IMR-90 (cell line): ENCODE results near the gene MINDY3. TPM values are rescaled to one million over a fixed set of nuclear protein-coding genes. Genes with fewer than 3 reads are reported as not detected.

ENCODE experiments used
- ATAC-seq: fragments of 200-7000 bp; cut with Tn5 transposase; 2 replicates; pipeline ENCODE4 v1.9.1; 2020; ENCODE audit warnings: low read depth, mild to moderate bottlenecking, moderate library complexity
- BruUV-seq: library from RNA; stranded (reverse); fragments of 400-500 nt; replicated peaks from 2 replicates; lab custom pipeline; 2021; lab: Mats Ljungman, UMichigan
- CTCF ChIA-PET: fragments of 300-600 bp; formaldehyde crosslinking; extraction: SDS; loops from one replicate; lab custom pipeline; 2021; ENCODE audit warnings: antibody characterized with exemption; lab: Yijun Ruan, JAX
- POLR2A ChIA-PET: fragments of 300-600 bp; sonication (Branson Sonifier 250); formaldehyde crosslinking; loops from one replicate; lab custom pipeline; 2022; ENCODE audit warnings: antibody characterized with exemption; ENCODE audit not compliant: unreplicated experiment; lab: Charles Lee
- DNase-seq: peaks from one replicate; pipeline ENCODE4 v3.0.0; 2013
- H2AFZ ChIP-seq: replicated peaks from 2 replicates; pipeline ENCODE3; 2013; ENCODE audit warnings: low read length, mild to moderate bottlenecking; ENCODE audit not compliant: poor library complexity
- H2AK5ac ChIP-seq: 2 replicates; pipeline ENCODE4 v1.6.1; 2013; ENCODE audit warnings: low read depth, low read length, inconsistent platforms
- H2AK9ac ChIP-seq: replicated peaks from 2 replicates; pipeline ENCODE3; 2013; ENCODE audit warnings: mild to moderate bottlenecking, low read depth, low read length, moderate library complexity; ENCODE audit not compliant: poor library complexity
- H2BK120ac ChIP-seq: 2 replicates; pipeline ENCODE4 v1.6.1; 2013; ENCODE audit warnings: low read depth, low read length, inconsistent platforms
- H2BK15ac ChIP-seq: 3 replicates; pipeline ENCODE4 v1.6.1; 2013; ENCODE audit warnings: low read depth, low read length, inconsistent platforms
- H2BK20ac ChIP-seq: 2 replicates; pipeline ENCODE4 v1.6.1; 2013; ENCODE audit warnings: low read depth, mild to moderate bottlenecking, inconsistent platforms, low read length, moderate library complexity
- H2BK5ac ChIP-seq: 2 replicates; pipeline ENCODE4 v1.6.1; 2013; ENCODE audit warnings: mild to moderate bottlenecking, low read depth, low read length, inconsistent platforms; ENCODE audit not compliant: poor library complexity, severe bottlenecking
- H3K14ac ChIP-seq: replicated peaks from 2 replicates; pipeline ENCODE4 v1.6.1; 2013; ENCODE audit warnings: low read depth, low read length, inconsistent platforms
- H3K18ac ChIP-seq: 2 replicates; pipeline ENCODE4 v1.6.1; 2013; ENCODE audit warnings: low read depth, low read length, control low read depth
- H3K23ac ChIP-seq: 2 replicates; pipeline ENCODE4 v1.6.1; 2013; ENCODE audit warnings: low read depth, low read length, inconsistent platforms
- H3K27ac ChIP-seq: 2 replicates; pipeline ENCODE4 v1.5.1; 2013; ENCODE audit warnings: mild to moderate bottlenecking, control low read depth, low read length; ENCODE audit not compliant: insufficient read depth
- H3K27me3 ChIP-seq: 2 replicates; pipeline ENCODE4 v1.6.1; 2013; ENCODE audit warnings: low read length; ENCODE audit not compliant: control insufficient read depth, insufficient read depth
- H3K36me3 ChIP-seq: 2 replicates; pipeline ENCODE4 v1.6.1; 2013; ENCODE audit warnings: low read length, mixed read lengths; ENCODE audit not compliant: control insufficient read depth, insufficient read depth
- H3K4ac ChIP-seq: 2 replicates; pipeline ENCODE4 v1.6.1; 2013; ENCODE audit warnings: low read depth, low read length, inconsistent platforms
- H3K4me1 ChIP-seq: 2 replicates; pipeline ENCODE4 v1.6.1; 2013; ENCODE audit warnings: low read length, mixed read lengths; ENCODE audit not compliant: control insufficient read depth, insufficient read depth
- H3K4me2 ChIP-seq: 2 replicates; pipeline ENCODE4 v1.6.1; 2013; ENCODE audit warnings: low read depth, mild to moderate bottlenecking, control low read depth, low read length, moderate library complexity
- H3K4me3 ChIP-seq: 2 replicates; pipeline ENCODE4 v1.5.1; 2013; ENCODE audit warnings: low read depth, mild to moderate bottlenecking, control low read depth, low read length, moderate library complexity; ENCODE audit not compliant: insufficient read depth
- H3K56ac ChIP-seq: 2 replicates; pipeline ENCODE4 v1.6.1; 2013; ENCODE audit warnings: low read length, inconsistent platforms; ENCODE audit not compliant: insufficient read depth; ENCODE audit errors: extremely low read depth
- H3K79me1 ChIP-seq, 2 experiments: 2 replicates each; pipeline ENCODE4 v1.6.1; 2013; ENCODE audit warnings: low read length in 2 of 2, inconsistent platforms in 1 of 2, low read depth in 1 of 2
- H3K9ac ChIP-seq: 2 replicates; pipeline ENCODE4 v1.6.1; 2013; ENCODE audit warnings: low read depth, low read length, control low read depth
- H3K9me1 ChIP-seq: 2 replicates; pipeline ENCODE4 v1.6.1; 2013; ENCODE audit warnings: low read length, inconsistent platforms; ENCODE audit not compliant: insufficient read depth
- H3K9me3 ChIP-seq: 2 replicates; pipeline ENCODE4 v1.6.1; 2013; ENCODE audit warnings: low read length; ENCODE audit not compliant: control insufficient read depth, insufficient read depth
- H4K20me1 ChIP-seq: 2 replicates; pipeline ENCODE4 v1.6.1; 2013; ENCODE audit warnings: low read length, inconsistent platforms; ENCODE audit not compliant: insufficient read depth
- H4K5ac ChIP-seq: 2 replicates; pipeline ENCODE4 v1.6.1; 2013; ENCODE audit warnings: mild to moderate bottlenecking, low read depth, low read length, control low read depth
- H4K8ac ChIP-seq, 2 experiments: 2 replicates each; pipeline ENCODE4 v1.6.1; 2013; ENCODE audit warnings: low read depth in 2 of 2, low read length in 2 of 2, control low read depth in 1 of 2, inconsistent platforms in 1 of 2
- H4K91ac ChIP-seq: 2 replicates; pipeline ENCODE4 v1.6.1; 2013; ENCODE audit warnings: low read depth, low read length, inconsistent platforms; ENCODE audit not compliant: insufficient read depth
- RAD21 ChIP-seq: IDR thresholded peaks from 2 replicates; pipeline ENCODE4 v1.6.1; 2012; ENCODE audit warnings: low read length, improper control_type of control experiment
- RCOR1 ChIP-seq: IDR thresholded peaks from 2 replicates; pipeline ENCODE4 v1.6.1; 2012; ENCODE audit warnings: mild to moderate bottlenecking, low read length, improper control_type of control experiment; ENCODE audit not compliant: insufficient replicate concordance
- RFX5 ChIP-seq: IDR thresholded peaks from 2 replicates; pipeline ENCODE4 v1.8.0; 2012; ENCODE audit warnings: low read depth, mild to moderate bottlenecking, low read length, moderate library complexity
- USF2 ChIP-seq: fragments of 150-350 bp; IDR thresholded peaks from 2 replicates; pipeline ENCODE4 v1.6.1; 2017; ENCODE audit warnings: mild to moderate bottlenecking, antibody characterized with exemption, low read length, low read depth
- WGBS, 2 experiments: methylation state at CpG; one replicate each; pipeline versions ENCODE4 v1.1.5 to v1.1.7; 2013; ENCODE audit warnings: missing lambda C conversion rate in 2 of 2; ENCODE audit not compliant: insufficient read length in 1 of 2; ENCODE audit errors: extremely low coverage in 2 of 2; 5-methylcytosine and 5-hydroxymethylcytosine counted together
- dilution Hi-C: fragments of 300-500 bp; cut with HindIII; formaldehyde crosslinking; loops from one replicate; pipeline ENCODE4 v1.14.3; 2018; ENCODE audit warnings: low sequenced_read_pairs; ENCODE audit not compliant: unreplicated experiment
- in situ Hi-C: fragments of 300-500 bp; cut with MboI; formaldehyde crosslinking; loops from 3 replicates; pipeline ENCODE4 v1.14.3; 2019; ENCODE audit warnings: low sequenced_read_pairs, inconsistent platforms, mixed read lengths
- intact Hi-C: fragments of 100-400 bp; cut with micrococcal nuclease; formaldehyde crosslinking; loops from 2 replicates; pipeline ENCODE4 v1.10.0; 2022
- polyA plus RNA-seq, 3 experiments: library from polyadenylated mRNA; depleted of rRNA; stranded (reverse); fragments of >200 nt; gene quantifications; 2 replicates each; pipeline ENCODE4 v1.2.3, GENCODE V29; 2012; ENCODE audit warnings: low replicate concordance in 1 of 3
- total RNA-seq: library from RNA; depleted of rRNA; stranded (reverse); fragments of >200 nt; gene quantifications from 2 replicates; pipeline ENCODE4 v1.2.3, GENCODE V29; 2012

Gene MINDY3
- total and polyA plus RNA-seq, 2 of the 4 experiments (the other 2 are of a cell fraction) = 13.9 to 14.5 TPM

- Histone ChIP-seq H2AFZ (no peak overlapping the region), H3K36me3 (peaks cover 7% of the 10 kb centered on the region), H3K4me3 (no peak overlapping the region), H4K91ac (no peak overlapping the region), H4K8ac (no peak overlapping the region), H2BK20ac (no peak overlapping the region), H3K4ac (no peak overlapping the region), H3K9me1 (peaks cover 4% of the 10 kb centered on the region; the same call in 1 of the 2 replicates), H2AK5ac (no peak overlapping the region), H3K14ac (no peak overlapping the region), H3K27me3 (no peaks in the 10 kb centered on the region), H4K20me1 (no peaks in the 10 kb centered on the region), H2BK5ac (no peak overlapping the region), H4K5ac (no peak overlapping the region), H3K23ac (no peak overlapping the region), H3K79me1 (no peaks in the 10 kb centered on the region), H3K4me2 (no peak overlapping the region), H2BK15ac (no peak overlapping the region), H3K4me1 (no peaks in the 10 kb centered on the region), H3K56ac (no peak overlapping the region), H3K9ac (no peak overlapping the region), H2AK9ac (no peak overlapping the region), H2BK120ac (no peak overlapping the region), H3K27ac (no peak overlapping the region), H3K18ac (no peak overlapping the region), H3K9me3 (no peaks in the 10 kb centered on the region)
- ChIA-PET CTCF (no interaction called here), POLR2A (no interaction called here)
- in situ Hi-C loops = loop anchor here (10.0 kb wide), 1 partner anchor 105 kb away; no protein-coding TSS in a partner anchor
- no TSS peak for BruUV-seq
- intact Hi-C loops = no loop called here
- TF ChIP-seq RFX5 = no peak
- TF ChIP-seq USF2 = no peak
- TF ChIP-seq RCOR1 = no peak
- no peak for TF ChIP-seq RAD21
- 100% methylated on average over 1 of the region's 4 CpGs; no CpG with 5 or more reads in 1 of the 2 experiments for WGBS, 2 experiments
- no peak for ATAC-seq
- no peak for DNase-seq
- dilution Hi-C loops = no loop called here
These were observed 30.8 kb downstream of the MINDY3 start for GRCh38 chr10:15829495-15829894.
